ENCODE data around the gene TBC1D21.

The TBC1D21 gene

DNA sequence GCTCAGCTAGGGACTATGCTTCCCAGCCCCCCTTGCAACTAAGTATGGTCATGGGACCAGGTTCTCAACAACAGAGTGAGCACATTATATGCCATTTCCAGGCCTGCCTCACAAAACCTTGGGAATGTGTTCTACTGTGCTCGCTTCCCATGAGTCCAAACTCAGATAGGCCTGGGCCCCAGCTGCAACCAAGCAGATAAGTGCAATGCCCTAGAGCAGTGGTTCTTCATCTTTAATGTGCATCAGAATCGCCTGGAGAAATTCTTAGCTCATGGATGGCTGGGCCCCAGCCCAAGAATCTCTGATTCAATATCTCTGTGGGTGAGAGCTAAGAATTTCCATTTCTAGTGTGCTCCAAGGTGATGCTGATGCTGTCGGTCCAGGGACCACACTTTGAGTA, 27.5 kb upstream of the TBC1D21 start:
- Histone ChIP-seq H3K36me3 (ENCODE audit: insufficient read depth, low read length) (no peaks in the 10 kb centered on the region), H3K9me3 (ENCODE audit: low read length) (no peaks in the 10 kb centered on the region), H3K4me1 (ENCODE audit: insufficient read depth, low read length) (no peaks in the 10 kb centered on the region), H2AFZ (ENCODE audit: low read depth, low read length) (no peak overlapping the region), H3K4me3 (ENCODE audit: low read length) (no peak overlapping the region), H3K27me3 (ENCODE audit: insufficient read depth, low read length) (peaks cover 10% of the 10 kb centered on the region)

DNA sequence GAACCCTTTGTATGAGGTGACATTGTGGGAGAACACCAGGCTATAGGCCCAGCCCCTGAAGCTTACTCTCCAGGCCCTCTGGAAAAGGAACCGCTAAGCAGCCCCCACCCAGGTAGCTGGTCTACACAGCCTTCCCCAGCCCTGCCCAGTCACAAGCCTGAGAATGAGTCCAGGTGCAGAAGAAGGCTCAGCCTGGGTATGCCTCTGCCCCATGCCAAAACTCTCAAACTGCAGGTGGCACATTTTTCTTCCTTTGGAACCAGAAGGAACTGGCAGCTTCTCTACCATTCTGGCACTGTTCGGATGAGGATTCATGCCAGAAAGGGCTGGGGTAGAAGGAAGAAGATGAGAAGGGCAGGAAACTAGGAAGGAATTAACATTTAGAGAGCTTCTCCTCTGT, 23.7 kb upstream of the TBC1D21 start:
- H3K27me3 ChIP-seq (ENCODE audit: insufficient read depth, low read length): peaks cover 7% of the 10 kb centered on the region
- H3K4me1 ChIP-seq (ENCODE audit: insufficient read depth, low read length): no peaks in the 10 kb centered on the region
- H3K4me3 ChIP-seq (ENCODE audit: low read length): no peak overlapping the region
- no peak overlapping the region for H2AFZ ChIP-seq (ENCODE audit: low read depth, low read length)
- H3K36me3 ChIP-seq (ENCODE audit: insufficient read depth, low read length): no peaks in the 10 kb centered on the region
- no peaks in the 10 kb centered on the region for H3K9me3 ChIP-seq (ENCODE audit: low read length)

DNA sequence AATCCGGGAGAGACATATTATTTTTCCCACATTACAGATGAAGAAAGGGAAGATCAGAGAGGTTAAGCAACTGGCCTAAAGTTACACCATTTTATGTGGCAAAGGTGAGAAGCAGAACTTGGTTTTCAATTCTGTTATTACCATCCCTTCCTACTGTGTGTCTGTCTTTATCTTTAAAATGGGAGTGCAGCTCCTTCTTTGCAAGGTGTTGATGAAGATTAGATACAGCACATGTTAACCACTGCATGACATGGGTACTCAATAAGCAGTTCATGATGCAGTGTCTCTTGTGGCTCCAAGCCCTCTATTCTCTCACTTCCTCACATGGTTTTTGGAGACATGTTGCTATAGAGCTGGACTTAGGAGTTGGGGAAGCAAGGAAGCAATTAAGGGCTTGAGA, 23.1 kb upstream of the TBC1D21 start:
- H3K4me1 ChIP-seq (ENCODE audit: insufficient read depth, low read length): no peaks in the 10 kb centered on the region
- no peaks in the 10 kb centered on the region for H3K9me3 ChIP-seq (ENCODE audit: low read length)
- peaks cover 12% of the 10 kb centered on the region for H3K27me3 ChIP-seq (ENCODE audit: insufficient read depth, low read length)
- no peaks in the 10 kb centered on the region for H3K36me3 ChIP-seq (ENCODE audit: insufficient read depth, low read length)
- H2AFZ ChIP-seq (ENCODE audit: low read depth, low read length): no peak overlapping the region
- no peak overlapping the region for H3K4me3 ChIP-seq (ENCODE audit: low read length)

DNA sequence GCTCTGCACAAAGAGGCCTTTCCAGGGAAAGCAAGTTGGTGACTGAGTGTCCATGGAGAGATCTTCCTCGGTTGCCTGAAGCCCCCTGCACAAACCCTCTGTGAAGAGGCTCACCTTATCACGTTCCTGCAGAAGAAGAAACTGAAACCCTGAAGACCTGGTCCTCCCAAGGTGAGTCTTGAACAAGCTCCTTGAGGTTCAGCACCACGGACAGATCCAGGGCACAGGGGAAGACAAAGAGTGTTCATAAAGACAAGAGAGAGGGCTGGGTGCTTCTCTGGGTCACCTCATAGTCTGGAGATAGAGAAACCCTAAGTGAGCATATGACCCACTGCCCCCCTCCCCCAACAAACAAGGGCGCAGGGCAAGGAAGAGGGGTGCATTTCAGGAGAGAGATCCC, 21.7 kb upstream of the TBC1D21 start:
- no peak overlapping the region for H3K4me3 ChIP-seq (ENCODE audit: low read length)
- H3K27me3 ChIP-seq (ENCODE audit: insufficient read depth, low read length): peaks cover 14% of the 10 kb centered on the region
- no peaks in the 10 kb centered on the region for H3K4me1 ChIP-seq (ENCODE audit: insufficient read depth, low read length)
- no peaks in the 10 kb centered on the region for H3K36me3 ChIP-seq (ENCODE audit: insufficient read depth, low read length)
- no peak overlapping the region for H2AFZ ChIP-seq (ENCODE audit: low read depth, low read length)
- H3K9me3 ChIP-seq (ENCODE audit: low read length): no peaks in the 10 kb centered on the region

DNA sequence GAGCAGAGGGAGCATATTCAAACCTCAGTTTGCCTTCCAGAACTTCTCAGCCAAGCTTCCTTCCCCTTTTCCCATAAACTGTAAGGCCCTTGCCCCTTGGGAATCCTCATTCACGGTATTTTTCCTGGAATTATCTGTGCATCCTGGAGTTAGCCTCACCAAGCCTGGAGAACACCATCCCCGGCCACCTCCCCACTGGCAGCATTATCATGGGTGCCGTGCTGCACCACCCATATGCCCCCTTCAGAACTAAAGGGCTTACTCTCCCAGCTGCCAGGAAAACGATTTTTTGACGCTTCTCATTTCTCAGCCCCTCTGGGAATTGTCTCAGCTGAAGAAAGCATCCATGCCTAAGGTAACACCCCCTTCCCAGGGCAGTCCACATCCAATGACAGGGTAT, 20.9 kb upstream of the TBC1D21 start:
- no peaks in the 10 kb centered on the region for H3K4me1 ChIP-seq (ENCODE audit: insufficient read depth, low read length)
- no peak overlapping the region for H2AFZ ChIP-seq (ENCODE audit: low read depth, low read length)
- no peak overlapping the region for H3K4me3 ChIP-seq (ENCODE audit: low read length)
- H3K9me3 ChIP-seq (ENCODE audit: low read length): no peaks in the 10 kb centered on the region
- H3K36me3 ChIP-seq (ENCODE audit: insufficient read depth, low read length): no peaks in the 10 kb centered on the region
- peaks cover 17% of the 10 kb centered on the region for H3K27me3 ChIP-seq (ENCODE audit: insufficient read depth, low read length)

DNA sequence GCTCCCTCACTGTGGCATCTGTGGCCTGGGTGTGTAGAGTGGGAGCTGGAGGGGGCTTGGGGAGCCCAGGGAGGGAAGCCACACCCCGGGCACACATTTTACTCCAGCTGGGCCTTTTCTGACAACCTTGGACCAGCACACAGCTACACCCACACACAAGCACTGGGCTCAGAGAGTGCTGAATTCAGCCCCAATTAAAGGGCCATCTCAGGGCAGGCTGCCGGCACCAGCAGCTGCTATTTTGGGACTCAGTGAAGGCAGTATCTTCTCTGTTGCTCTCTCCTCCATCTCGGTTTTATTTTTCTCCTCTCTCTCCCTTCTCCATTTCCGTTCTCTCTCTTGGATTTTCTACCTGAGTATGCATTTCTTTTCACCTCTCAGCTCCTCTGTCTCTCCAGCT, 19.1 kb upstream of the TBC1D21 start:
- Histone ChIP-seq H3K4me3 (ENCODE audit: low read length) (no peak overlapping the region), H3K4me1 (ENCODE audit: insufficient read depth, low read length) (no peaks in the 10 kb centered on the region), H2AFZ (ENCODE audit: low read depth, low read length) (no peak overlapping the region), H3K9me3 (ENCODE audit: low read length) (no peaks in the 10 kb centered on the region), H3K36me3 (ENCODE audit: insufficient read depth, low read length) (no peaks in the 10 kb centered on the region), H3K27me3 (ENCODE audit: insufficient read depth, low read length) (peaks cover 17% of the 10 kb centered on the region)

DNA sequence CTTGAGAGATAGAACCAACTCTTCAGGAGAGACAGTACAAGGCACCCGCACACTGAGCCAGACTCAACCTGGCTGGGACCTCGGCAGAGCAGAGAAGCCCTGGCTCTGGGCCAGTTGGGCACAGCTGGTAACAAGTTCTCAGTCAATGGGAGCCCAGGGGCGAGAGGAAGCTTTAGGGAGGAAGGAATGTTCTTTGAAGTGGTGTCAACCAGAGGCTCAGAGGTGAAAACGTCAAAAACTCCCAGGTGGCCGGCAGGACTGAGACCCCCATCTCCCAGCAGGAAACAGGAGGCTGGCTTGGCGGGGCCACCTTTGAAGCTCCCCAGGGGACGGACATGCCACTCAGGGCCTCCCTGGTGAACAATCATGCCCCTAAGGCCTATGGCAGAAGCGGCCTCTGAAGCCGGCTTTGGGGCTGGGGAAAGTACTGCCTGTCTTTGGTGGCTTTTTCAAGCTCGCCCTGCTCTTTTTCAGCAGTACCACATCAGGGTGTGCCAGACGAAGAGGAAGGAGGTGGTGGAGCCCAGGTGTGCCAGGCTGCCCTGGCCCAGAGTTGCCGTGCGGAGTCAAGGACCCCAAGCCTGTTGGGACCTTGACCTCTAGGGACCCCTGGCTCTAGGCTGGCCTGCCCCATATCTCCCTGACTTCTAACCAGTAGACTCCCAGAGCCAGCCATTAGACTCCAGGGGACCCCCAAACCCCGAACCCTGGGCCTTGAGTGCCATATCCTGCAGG, 16.7 kb upstream of the TBC1D21 start:
- no peaks in the 10 kb centered on the region for H3K4me1 ChIP-seq (ENCODE audit: insufficient read depth, low read length)
- H2AFZ ChIP-seq (ENCODE audit: low read depth, low read length): no peak overlapping the region
- H3K36me3 ChIP-seq (ENCODE audit: insufficient read depth, low read length): no peaks in the 10 kb centered on the region
- H3K9me3 ChIP-seq (ENCODE audit: low read length): no peaks in the 10 kb centered on the region
- no peak overlapping the region for H3K4me3 ChIP-seq (ENCODE audit: low read length)
- peaks cover 17% of the 10 kb centered on the region for H3K27me3 ChIP-seq (ENCODE audit: insufficient read depth, low read length)

DNA sequence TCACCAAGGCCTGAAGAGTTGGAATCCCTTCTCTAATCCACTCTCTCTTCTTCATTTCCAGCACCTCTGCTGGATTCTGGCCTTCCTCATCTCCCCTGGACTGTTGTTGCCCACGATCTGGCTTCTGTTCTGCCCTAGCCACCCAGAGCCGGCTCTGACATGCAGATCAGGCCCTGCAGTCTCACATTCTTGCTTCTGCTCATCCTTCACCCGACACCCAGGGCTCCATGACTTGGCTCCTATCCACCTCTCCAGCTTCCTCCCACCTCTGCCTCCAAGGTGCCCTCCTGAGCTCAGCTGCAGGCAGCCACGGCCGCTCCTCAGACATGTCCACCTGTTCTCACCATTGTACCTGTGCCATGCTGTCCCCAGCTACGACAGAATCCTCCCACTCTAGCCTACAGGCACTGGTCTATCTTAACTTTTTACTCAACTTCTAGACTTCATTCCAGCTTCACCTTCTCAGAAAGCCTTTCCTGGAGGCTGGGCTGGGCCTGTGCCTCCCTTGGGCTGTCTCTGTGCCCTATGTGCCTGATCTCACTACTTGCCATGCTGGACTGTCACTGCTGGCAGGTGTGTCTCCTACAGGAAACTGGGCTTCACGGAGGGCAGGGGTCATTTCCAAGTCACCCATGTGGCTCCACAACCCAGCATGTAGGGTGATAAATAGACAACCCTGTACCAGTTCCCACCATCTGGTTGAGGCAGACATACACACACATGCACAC, 16.0 kb upstream of the TBC1D21 start:
- no peaks in the 10 kb centered on the region for H3K9me3 ChIP-seq (ENCODE audit: low read length)
- H3K27me3 ChIP-seq (ENCODE audit: insufficient read depth, low read length): peaks cover 17% of the 10 kb centered on the region
- H2AFZ ChIP-seq (ENCODE audit: low read depth, low read length): no peak overlapping the region
- H3K4me3 ChIP-seq (ENCODE audit: low read length): no peak overlapping the region
- H3K4me1 ChIP-seq (ENCODE audit: insufficient read depth, low read length): peaks cover 4% of the 10 kb centered on the region
- no peaks in the 10 kb centered on the region for H3K36me3 ChIP-seq (ENCODE audit: insufficient read depth, low read length)

DNA sequence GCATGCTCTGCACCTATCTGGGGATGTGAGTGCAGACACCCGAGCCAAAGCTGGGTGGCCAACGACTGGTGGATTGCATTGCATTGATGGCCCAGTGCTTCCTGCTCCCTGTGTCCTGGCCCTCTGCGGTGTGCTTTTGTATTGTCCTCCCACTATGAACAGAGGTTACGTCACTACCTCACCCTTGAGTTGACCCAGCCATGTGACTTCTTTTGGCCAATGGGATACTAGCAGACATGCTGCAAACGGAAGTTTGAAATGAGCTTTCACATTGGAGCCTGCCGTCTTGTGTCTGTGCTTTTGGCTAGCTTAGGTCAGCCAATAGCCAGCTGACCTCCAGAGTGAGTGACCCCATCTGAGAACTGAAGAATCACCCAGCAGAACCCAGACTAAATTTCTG, 15.3 kb upstream of the TBC1D21 start:
- Histone ChIP-seq H2AFZ (ENCODE audit: low read depth, low read length) (no peak overlapping the region), H3K4me1 (ENCODE audit: insufficient read depth, low read length) (peaks cover 5% of the 10 kb centered on the region), H3K4me3 (ENCODE audit: low read length) (no peak overlapping the region), H3K27me3 (ENCODE audit: insufficient read depth, low read length) (peaks cover 17% of the 10 kb centered on the region), H3K9me3 (ENCODE audit: low read length) (no peaks in the 10 kb centered on the region), H3K36me3 (ENCODE audit: insufficient read depth, low read length) (no peaks in the 10 kb centered on the region)

DNA sequence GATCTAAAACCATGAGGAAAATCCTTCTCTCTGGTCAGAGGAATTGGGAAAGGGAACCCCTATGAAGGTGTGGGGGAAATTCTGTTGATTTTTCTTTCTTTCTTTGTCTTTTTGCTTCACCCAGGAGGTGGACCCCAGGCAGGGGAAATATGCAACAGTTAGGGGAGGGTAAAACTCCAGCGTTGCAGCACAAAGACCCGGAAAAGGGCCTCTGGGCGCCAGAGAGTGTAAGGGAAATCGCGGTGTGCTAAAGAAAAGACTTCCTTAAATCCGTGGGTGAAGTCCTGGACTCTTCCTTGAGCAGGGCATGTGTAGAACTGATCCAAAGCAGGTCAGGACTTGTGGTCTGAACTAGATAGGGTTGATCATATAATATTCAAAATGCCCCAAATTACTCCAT, 11.1 kb upstream of the TBC1D21 start:
- Histone ChIP-seq H3K27me3 (ENCODE audit: insufficient read depth, low read length) (peaks cover 2% of the 10 kb centered on the region), H3K4me3 (ENCODE audit: low read length) (no peak overlapping the region), H3K9me3 (ENCODE audit: low read length) (no peaks in the 10 kb centered on the region), H3K36me3 (ENCODE audit: insufficient read depth, low read length) (no peaks in the 10 kb centered on the region), H3K4me1 (ENCODE audit: insufficient read depth, low read length) (peaks cover 5% of the 10 kb centered on the region), H2AFZ (ENCODE audit: low read depth, low read length) (no peak overlapping the region)

DNA sequence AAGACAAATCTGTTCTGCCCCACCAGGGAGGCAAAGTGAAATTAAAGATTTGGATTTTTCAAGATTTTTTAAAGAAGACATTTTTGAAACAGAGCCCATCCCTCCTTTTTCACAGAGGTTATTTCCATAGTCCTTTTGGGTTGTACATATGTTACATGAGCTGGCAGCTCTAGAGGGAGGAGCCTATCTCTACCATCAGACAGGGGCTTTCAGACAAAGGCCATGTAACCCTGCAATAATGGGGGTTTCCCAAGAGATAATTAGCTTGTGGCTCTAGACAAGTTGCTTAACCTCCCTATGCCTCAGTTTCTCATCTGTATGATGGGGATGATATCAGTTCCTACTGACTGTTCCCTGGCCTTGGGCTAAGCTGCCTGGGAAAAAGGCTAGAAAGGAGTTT, 8.0 kb upstream of the TBC1D21 start:
- no peaks in the 10 kb centered on the region for H3K9me3 ChIP-seq (ENCODE audit: low read length)
- no peaks in the 10 kb centered on the region for H3K36me3 ChIP-seq (ENCODE audit: insufficient read depth, low read length)
- no peaks in the 10 kb centered on the region for H3K27me3 ChIP-seq (ENCODE audit: insufficient read depth, low read length)
- H2AFZ ChIP-seq (ENCODE audit: low read depth, low read length): no peak overlapping the region
- no peak overlapping the region for H3K4me3 ChIP-seq (ENCODE audit: low read length)
- peaks cover 5% of the 10 kb centered on the region for H3K4me1 ChIP-seq (ENCODE audit: insufficient read depth, low read length)

DNA sequence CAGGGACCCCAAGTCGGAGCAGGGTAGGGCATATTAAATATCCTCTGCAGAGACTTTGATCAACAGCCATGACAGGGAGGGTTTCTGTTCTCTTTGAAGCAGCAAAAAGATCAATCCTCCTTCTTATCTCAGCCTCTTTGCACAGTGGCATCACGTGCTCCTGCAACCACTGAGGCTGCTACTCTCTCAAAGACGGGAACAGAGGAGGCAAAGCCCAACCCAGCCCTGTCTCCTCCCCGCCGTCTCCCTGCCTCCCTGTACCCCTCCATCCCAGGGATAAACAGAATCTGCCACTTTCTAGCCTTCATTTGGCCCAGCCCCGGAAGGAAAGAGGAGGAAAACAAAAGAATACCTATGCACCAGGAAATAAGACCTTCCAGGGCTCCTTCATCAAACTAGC, 7.5 kb upstream of the TBC1D21 start:
- H3K4me1 ChIP-seq (ENCODE audit: insufficient read depth, low read length): peaks cover 5% of the 10 kb centered on the region
- H3K9me3 ChIP-seq (ENCODE audit: low read length): no peaks in the 10 kb centered on the region
- no peaks in the 10 kb centered on the region for H3K27me3 ChIP-seq (ENCODE audit: insufficient read depth, low read length)
- H3K4me3 ChIP-seq (ENCODE audit: low read length): no peak overlapping the region
- H2AFZ ChIP-seq (ENCODE audit: low read depth, low read length): no peak overlapping the region
- H3K36me3 ChIP-seq (ENCODE audit: insufficient read depth, low read length): no peaks in the 10 kb centered on the region

DNA sequence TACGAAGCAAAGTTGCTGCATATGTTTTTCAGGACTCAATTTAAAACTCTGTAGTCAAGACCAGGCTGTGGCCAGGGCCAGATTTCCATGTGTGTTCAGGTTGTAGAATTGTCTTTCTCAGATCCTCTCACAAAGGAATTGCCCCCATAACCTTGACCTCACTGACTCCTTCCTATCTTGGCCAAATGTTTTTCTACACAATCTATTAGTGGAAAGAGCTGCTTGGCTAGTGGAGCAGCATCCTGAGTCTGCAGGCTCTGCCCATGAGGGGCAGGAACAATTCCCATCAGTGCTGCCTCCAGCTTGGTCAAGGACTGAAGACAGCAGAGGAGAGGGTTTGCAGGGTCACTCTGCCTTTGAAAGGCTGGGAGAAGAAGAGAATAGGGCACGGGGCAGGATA, 6.9 kb upstream of the TBC1D21 start:
- H3K9me3 ChIP-seq (ENCODE audit: low read length): no peaks in the 10 kb centered on the region
- H3K27me3 ChIP-seq (ENCODE audit: insufficient read depth, low read length): no peaks in the 10 kb centered on the region
- no peaks in the 10 kb centered on the region for H3K36me3 ChIP-seq (ENCODE audit: insufficient read depth, low read length)
- no peak overlapping the region for H3K4me3 ChIP-seq (ENCODE audit: low read length)
- H2AFZ ChIP-seq (ENCODE audit: low read depth, low read length): no peak overlapping the region
- H3K4me1 ChIP-seq (ENCODE audit: insufficient read depth, low read length): peaks cover 5% of the 10 kb centered on the region

Measured in neuron (in vitro differentiated cells).